HFF-Myc (cell line): Measurements from ENCODE around the gene HPX.
A peak's percentile ranks its signal among the peaks of the same experiment; 100 is the strongest.

ENCODE experiments used
- DNase-seq: peaks from one replicate; pipeline ENCODE4 v3.0.0-alpha.2; 2011; ENCODE audit warnings: low read depth; ENCODE audit errors: extremely low read depth
- H3K4me3 ChIP-seq: replicated peaks from 2 replicates; pipeline ENCODE4 v1.5.1; 2011; ENCODE audit warnings: low read depth, mild to moderate bottlenecking, control low read depth, low read length
- CTCF ChIP-seq: IDR thresholded peaks from 2 replicates; pipeline ENCODE4 v1.5.1; 2012; ENCODE audit warnings: mild to moderate bottlenecking, low read depth, low read length, control low read depth; ENCODE audit errors: missing control alignments

Gene HPX

GRCh38 chr11:6389905-6390717 lies 50.7 kb downstream of the HPX start, which contains the start of gene SMPD1:
Gene SMPD1, plus strand, starts transcription at chr11:6390474. Its CDS starts 125 bp downstream, at chr11:6390599.
- H3K4me3 ChIP-seq = peak within 1 kb of the TSS; percentile 69
- TF ChIP-seq CTCF = no peak
- peak; percentile 53 for DNase-seq

GRCh38 chr11:6388748-6389147 lies 52.0 kb downstream of the HPX start:
- H3K4me3 ChIP-seq = no peak overlapping the region

DNA sequence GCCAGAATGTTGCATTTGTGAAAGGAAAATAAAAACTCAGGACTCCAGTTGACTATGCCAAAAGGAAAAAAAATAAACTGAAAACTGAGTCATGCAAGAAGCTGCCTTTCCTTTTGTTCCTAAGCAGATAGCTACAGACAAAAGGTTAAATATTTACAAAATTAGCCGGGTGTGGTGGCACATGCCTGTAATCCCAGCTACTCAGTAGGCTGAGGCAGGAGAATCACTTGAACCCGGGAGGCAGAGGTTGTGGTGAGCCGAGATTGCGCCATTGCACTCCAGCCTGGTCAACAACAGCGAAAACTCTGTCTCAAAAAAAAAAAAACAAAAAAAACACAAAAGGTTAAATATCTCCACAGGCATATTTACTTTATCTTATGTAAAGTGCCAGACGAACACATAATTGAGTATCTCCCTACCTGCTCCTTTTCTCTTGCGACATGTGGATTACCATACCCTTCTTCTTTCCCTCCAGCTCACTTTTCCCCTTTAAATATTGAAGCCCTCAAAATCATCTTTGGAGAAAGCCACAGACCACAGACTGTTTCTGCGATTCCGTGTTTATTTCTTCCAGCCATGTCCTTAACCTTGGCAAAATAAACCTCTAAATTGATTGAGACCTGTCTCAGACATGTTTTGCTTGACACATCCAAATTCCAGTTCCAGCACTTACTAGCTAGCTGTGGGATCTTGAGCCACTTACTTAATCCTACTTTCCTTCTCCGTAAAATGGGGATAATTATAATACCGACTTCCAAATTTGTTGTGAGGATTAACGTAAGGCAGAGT lies 52.8 kb downstream of the HPX start:
- H3K4me3 ChIP-seq = no peak overlapping the region
- DNase-seq = no peak
- TF ChIP-seq CTCF = no peak

More at GRCh38 chr11:6388748-6389147, 52.0 kb downstream of the HPX start:
- TF ChIP-seq CTCF = no peak
- DNase-seq = no peak

GRCh38 chr11:6385046-6385777 lies 55.6 kb downstream of the HPX start:
- DNase-seq = no peak
- TF ChIP-seq CTCF = no peak
- no peak overlapping the region for H3K4me3 ChIP-seq
